Esophagus muscularis mucosa (tissue), 3 donors: ENCODE measurements around the gene VPS13D.

Experiments
- EP300 ChIP-seq: sonication (generic); formaldehyde crosslinking; IDR thresholded peaks from one replicate; pipeline ENCODE4 v1.6.1; 2017; ENCODE audit warnings: antibody characterized with exemption
- POLR2AphosphoS5 ChIP-seq, 2 donors: sonication (generic); formaldehyde crosslinking; IDR thresholded peaks; one replicate each; pipeline ENCODE4 v1.6.1; 2017; ENCODE audit warnings: antibody characterized with exemption in 2 of 2

DNA sequence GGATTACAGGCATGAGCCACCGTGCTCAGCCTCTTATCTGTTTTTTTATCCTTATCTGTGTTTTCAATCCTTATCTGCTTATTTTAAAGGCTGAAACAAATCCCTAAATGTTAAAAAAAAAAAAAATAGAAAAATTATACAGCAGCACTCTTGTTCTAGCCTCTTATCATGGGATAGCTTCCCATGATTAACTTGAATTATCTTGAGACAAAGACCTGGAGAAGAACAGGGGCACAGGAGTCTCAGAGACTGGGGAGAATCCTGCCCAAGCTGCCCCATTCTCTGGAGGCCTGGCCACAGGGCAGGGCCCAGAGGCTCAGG lies 301.3 kb downstream of the VPS13D start:
- TF ChIP-seq EP300 (no peak), POLR2AphosphoS5 (IDR thresholded peaks at IDR 0.05) (no peak)
